SK-N-SH (cell line): Measurements from ENCODE around the gene STYXL1. TPM values are rescaled to one million over a fixed set of nuclear protein-coding genes. Genes with fewer than 3 reads are reported as not detected.
"Not testable (repeated sequence)": the region's sequence is repeated elsewhere in the genome, so short reads cannot be mapped to it uniquely, and the experiment has no call there.

Experiments used
- CTCF ChIA-PET: fragments of 300-600, 350-600 bp; formaldehyde crosslinking; extraction: SDS; loops from one replicate; lab custom pipeline; 2021; lab: Yijun Ruan, JAX
- POLR2A ChIA-PET: fragments of 350-600 bp; sonication (Branson Sonifier 250); formaldehyde crosslinking; extraction: SDS; loops from one replicate; lab custom pipeline; 2020; ENCODE audit warnings: antibody characterized with exemption, inconsistent platforms; lab: Yijun Ruan, JAX
- DNase-seq: peaks from one replicate; pipeline ENCODE4 v3.0.0; 2012
- H2AFZ ChIP-seq: fragments of 200-600 bp; sonication (generic); 2 replicates; pipeline ENCODE4 v1.8.1; 2016; ENCODE audit warnings: antibody characterized with exemption, mild to moderate bottlenecking, low read depth
- H3F3A ChIP-seq: fragments of 200-600 bp; sonication (generic); replicated peaks from 2 replicates; pipeline ENCODE3; 2016; ENCODE audit warnings: antibody characterized with exemption, mild to moderate bottlenecking; ENCODE audit not compliant: insufficient read depth
- H3K27ac ChIP-seq, 2 experiments: fragments of 200-500 bp in 1 of 2; fragments of 200-600 bp in 1 of 2; sonication (Bioruptor generic) in 1 of 2; sonication (generic), shearing (Covaris generic) in 1 of 2; 2 replicates each; pipeline versions ENCODE4 v1.5.1 to v1.6.1; 2014 to 2016; ENCODE audit warnings: low read depth in 2 of 2, inconsistent platforms in 1 of 2, low read length in 1 of 2, mild to moderate bottlenecking in 1 of 2, mixed read lengths in 1 of 2
- H3K27me3 ChIP-seq: fragments of 200-600 bp; sonication (generic), shearing (Covaris generic); 2 replicates; pipeline ENCODE4 v1.6.1; 2016; ENCODE audit warnings: mixed run types; ENCODE audit not compliant: insufficient read depth
- H3K36me3 ChIP-seq, 2 experiments: fragments of 200-500 bp in 1 of 2; fragments of 200-600 bp in 1 of 2; sonication (Bioruptor generic) in 1 of 2; sonication (generic) in 1 of 2; replicated peaks in 1 of 2; 2 replicates each; pipeline versions ENCODE3 to v1.5.1; 2014 to 2016; ENCODE audit warnings: low read length in 1 of 2, mild to moderate bottlenecking in 1 of 2; ENCODE audit not compliant: insufficient read depth in 2 of 2, control insufficient read depth in 1 of 2
- H3K4me1 ChIP-seq, 2 experiments: fragments of 200-500 bp in 1 of 2; fragments of 200-600 bp in 1 of 2; sonication (Bioruptor generic) in 1 of 2; sonication (generic), shearing (Covaris generic) in 1 of 2; 2 replicates each; pipeline versions ENCODE4 v1.5.1 to v1.6.1; 2014 to 2016; ENCODE audit warnings: low read depth in 1 of 2, low read length in 1 of 2, mixed run types in 1 of 2; ENCODE audit not compliant: insufficient read depth in 2 of 2, control insufficient read depth in 1 of 2
- H3K4me2 ChIP-seq: fragments of 200-600 bp; sonication (generic), shearing (Covaris generic); 2 replicates; pipeline ENCODE4 v1.6.1; 2017; ENCODE audit warnings: mixed run types
- H3K4me3 ChIP-seq, 2 experiments: fragments of 200-500 bp in 1 of 2; fragments of 200-600 bp in 1 of 2; sonication (Bioruptor generic) in 1 of 2; sonication (generic), shearing (Covaris generic) in 1 of 2; 2 replicates each; pipeline versions ENCODE4 v1.5.1 to v1.8.1; 2014 to 2016; ENCODE audit warnings: low read depth in 2 of 2, inconsistent platforms in 1 of 2, low read length in 1 of 2, mild to moderate bottlenecking in 1 of 2, mixed read lengths in 1 of 2, moderate library complexity in 1 of 2
- H3K79me2 ChIP-seq: fragments of 200-600 bp; sonication (generic); 2 replicates; pipeline ENCODE4 v1.8.1; 2017; ENCODE audit warnings: mild to moderate bottlenecking; ENCODE audit not compliant: insufficient read depth
- H3K9ac ChIP-seq: fragments of 200-600 bp; sonication (generic); 2 replicates; pipeline ENCODE4 v1.6.1; 2017; ENCODE audit warnings: mixed run types
- H3K9me2 ChIP-seq: fragments of 200-600 bp; sonication (generic); 2 replicates; pipeline ENCODE4 v1.6.1; 2017; ENCODE audit warnings: mixed run types
- H3K9me3 ChIP-seq: fragments of 200-600 bp; sonication (generic); 2 replicates; pipeline ENCODE4 v1.6.1; 2017; ENCODE audit warnings: mixed run types, mild to moderate bottlenecking, moderate library complexity
- H4K20me1 ChIP-seq: fragments of 200-600 bp; sonication (generic); 2 replicates; pipeline ENCODE4 v1.6.1; 2017; ENCODE audit warnings: mild to moderate bottlenecking, mixed run types; ENCODE audit not compliant: insufficient read depth
- ELF1 ChIP-seq: IDR thresholded peaks from 2 replicates; pipeline ENCODE4 v1.4.0; 2012
- GABPA ChIP-seq: IDR thresholded peaks from 2 replicates; pipeline ENCODE4 v1.4.0; 2012; ENCODE audit warnings: low read depth, mild to moderate bottlenecking
- JUND ChIP-seq: IDR thresholded peaks from 2 replicates; pipeline ENCODE4 v1.4.0; 2012
- MXI1 ChIP-seq: IDR thresholded peaks from 2 replicates; pipeline ENCODE4 v1.6.1; 2012; ENCODE audit warnings: mild to moderate bottlenecking, low read depth, low read length, improper control_type of control experiment
- NFIC ChIP-seq: IDR thresholded peaks from 2 replicates; pipeline ENCODE4 v1.4.0; 2012; ENCODE audit warnings: borderline replicate concordance
- SIN3A ChIP-seq: IDR thresholded peaks from 2 replicates; pipeline ENCODE4 v1.6.1; 2012; ENCODE audit warnings: low read depth, mild to moderate bottlenecking, low read length, moderate library complexity, borderline replicate concordance
- TEAD4 ChIP-seq: IDR thresholded peaks from 2 replicates; pipeline ENCODE4 v1.4.0; 2012; ENCODE audit warnings: mild to moderate bottlenecking, borderline replicate concordance; ENCODE audit not compliant: insufficient read depth
- USF1 ChIP-seq: IDR thresholded peaks from 2 replicates; pipeline ENCODE4 v1.4.0; 2012; ENCODE audit warnings: low read depth, borderline replicate concordance
- ZBTB33 ChIP-seq: IDR thresholded peaks from 2 replicates; pipeline ENCODE4 v1.4.0; 2012; ENCODE audit warnings: low read depth, borderline replicate concordance
- whole genome bisulfite sequencing: methylation state at CpG from one replicate; pipeline ENCODE4 v1.1.6; 2017; ENCODE audit warnings: low lambda C conversion rate; 5-methylcytosine and 5-hydroxymethylcytosine counted together
- polyA plus RNA-seq, 3 experiments: library from polyadenylated mRNA; depleted of rRNA; stranded (reverse); fragments of >200 nt; gene quantifications; 2 replicates each; pipeline ENCODE4 v1.2.3, GENCODE V29; 2012
- TF ChIP-seq, protein P1 (sequence below): IDR thresholded peaks from 2 replicates; pipeline ENCODE4 v1.4.0; 2012; ENCODE audit warnings: low read depth
- TF ChIP-seq, protein P2 (sequence below): IDR thresholded peaks from 2 replicates; pipeline ENCODE4; 2012
- TF ChIP-seq, protein P3 (sequence below): IDR thresholded peaks from 2 replicates; pipeline ENCODE4 v1.6.1; 2012; ENCODE audit warnings: mild to moderate bottlenecking, low read depth, low read length, moderate library complexity

The STYXL1 gene
- polyA plus RNA-seq, 1 of the 3 experiments (the other 2 are of a cell fraction), result 86.6 TPM

DNA sequence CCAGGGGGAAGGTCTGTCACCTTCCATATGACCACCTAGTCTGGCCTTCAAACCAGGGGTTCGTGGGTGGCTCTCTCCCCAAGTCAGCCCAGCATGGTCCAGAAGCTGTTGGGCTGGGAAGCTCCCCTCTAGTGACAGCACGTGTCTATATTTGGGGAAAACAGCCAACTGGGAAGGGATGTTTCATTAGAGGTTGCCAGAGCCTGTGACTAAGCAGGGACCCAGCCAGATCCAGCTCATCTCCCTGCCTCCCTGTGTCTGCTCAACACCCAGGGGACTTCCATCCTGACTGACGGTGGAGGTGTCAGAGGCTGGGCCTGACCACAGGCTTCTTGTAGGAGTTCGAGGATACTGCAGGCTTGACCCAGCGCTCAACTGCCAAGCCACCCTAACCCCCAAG, 10.5 kb downstream of the STYXL1 start:
- Histone ChIP-seq H2AFZ (no peak overlapping the region), H3K4me1 (peaks cover 0 to 12% of the 10 kb centered on the region in 2 experiments; a peak in 1 of 4 replicates)
- CTCF ChIA-PET, result interaction anchor here (1.2 to 7.4 kb wide), 2 partner anchors 8 to 17 kb away, joined by 4 to 36 read pairs; no protein-coding TSS in a partner anchor
- TF ChIP-seq, protein P1, sequence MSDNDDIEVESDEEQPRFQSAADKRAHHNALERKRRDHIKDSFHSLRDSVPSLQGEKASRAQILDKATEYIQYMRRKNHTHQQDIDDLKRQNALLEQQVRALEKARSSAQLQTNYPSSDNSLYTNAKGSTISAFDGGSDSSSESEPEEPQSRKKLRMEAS, result peak; percentile 56
- TF ChIP-seq JUND, result peak; percentile 15; the same call in 1 of the 2 replicates
- no peak for TF ChIP-seq ZBTB33
- TF ChIP-seq, protein P2, sequence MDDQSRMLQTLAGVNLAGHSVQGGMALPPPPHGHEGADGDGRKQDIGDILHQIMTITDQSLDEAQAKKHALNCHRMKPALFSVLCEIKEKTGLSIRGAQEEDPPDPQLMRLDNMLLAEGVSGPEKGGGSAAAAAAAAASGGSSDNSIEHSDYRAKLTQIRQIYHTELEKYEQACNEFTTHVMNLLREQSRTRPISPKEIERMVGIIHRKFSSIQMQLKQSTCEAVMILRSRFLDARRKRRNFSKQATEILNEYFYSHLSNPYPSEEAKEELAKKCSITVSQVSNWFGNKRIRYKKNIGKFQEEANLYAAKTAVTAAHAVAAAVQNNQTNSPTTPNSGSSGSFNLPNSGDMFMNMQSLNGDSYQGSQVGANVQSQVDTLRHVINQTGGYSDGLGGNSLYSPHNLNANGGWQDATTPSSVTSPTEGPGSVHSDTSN, result peak; percentile 32; the same call in 1 of the 2 replicates
- peak; percentile 32; the same call in 1 of the 2 replicates for TF ChIP-seq NFIC
- TF ChIP-seq GABPA, result no peak
- no peak for TF ChIP-seq MXI1
- no peak for TF ChIP-seq SIN3A
- TF ChIP-seq TEAD4, result no peak
- TF ChIP-seq, all 33 proteins: peak for 4
- Histone ChIP-seq H3K4me2 (no peak overlapping the region), H3K79me2 (peaks cover 6% of the 10 kb centered on the region; the same call in 1 of the 2 replicates), H3K27ac (peak overlapping the region in 1 of 2 experiments; percentile 6; a peak in 1 of 4 replicates), H3K9me2 (no peaks in the 10 kb centered on the region), H3K36me3 (no peaks in the 10 kb centered on the region), H3K9me3 (no peaks in the 10 kb centered on the region), H3K9ac (no peak overlapping the region), H4K20me1 (peaks cover 5% of the 10 kb centered on the region; the same call in 1 of the 2 replicates), H3K4me3 (no peak overlapping the region), H3F3A (no peaks in the 10 kb centered on the region), H3K27me3 (no peaks in the 10 kb centered on the region)
- POLR2A ChIA-PET, result interaction anchor here (1.1 kb wide), 1 partner anchor 11 kb away, joined by 6 read pairs; the partner anchor contains the start of genes MDH2 and STYXL1
- 74% methylated on average over 3 of the region's 5 CpGs for WGBS
- DNase-seq, result no peak

DNA sequence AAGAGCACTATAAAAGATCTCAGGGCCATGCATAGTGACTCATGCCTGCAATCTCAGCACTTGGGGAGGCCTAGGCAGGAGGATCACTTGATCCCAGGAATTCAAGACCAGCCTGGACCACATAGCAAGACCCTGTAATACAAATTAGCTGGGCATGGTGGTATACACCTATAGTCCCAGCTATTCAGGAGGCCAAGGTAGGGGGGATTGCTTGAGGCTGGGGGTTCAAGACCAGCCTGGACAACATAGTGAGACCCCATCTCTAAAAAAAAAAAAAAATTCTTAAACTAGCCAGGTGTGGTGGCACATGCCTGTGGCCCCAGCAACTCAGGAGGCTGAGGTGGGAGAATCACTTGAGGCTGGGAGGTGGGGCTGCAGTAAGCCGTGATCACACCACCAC, 15.8 kb downstream of the STYXL1 start:
- no peak overlapping the region for H3K27ac ChIP-seq
- H3K9ac ChIP-seq, result no peak overlapping the region
- POLR2A ChIA-PET, result no interaction called here
- no peak overlapping the region for H2AFZ ChIP-seq
- no peaks in the 10 kb centered on the region for H3K79me2 ChIP-seq
- H3F3A ChIP-seq, result no peaks in the 10 kb centered on the region
- DNase-seq, result no peak
- H3K36me3 ChIP-seq, result peaks cover 0 to 9% of the 10 kb centered on the region in 2 experiments
- no peaks in the 10 kb centered on the region for H4K20me1 ChIP-seq
- H3K4me3 ChIP-seq, result no peak overlapping the region
- no peak overlapping the region for H3K4me2 ChIP-seq
- no peaks in the 10 kb centered on the region for H3K9me3 ChIP-seq
- no peak for TF ChIP-seq USF1
- TF ChIP-seq, protein P3, sequence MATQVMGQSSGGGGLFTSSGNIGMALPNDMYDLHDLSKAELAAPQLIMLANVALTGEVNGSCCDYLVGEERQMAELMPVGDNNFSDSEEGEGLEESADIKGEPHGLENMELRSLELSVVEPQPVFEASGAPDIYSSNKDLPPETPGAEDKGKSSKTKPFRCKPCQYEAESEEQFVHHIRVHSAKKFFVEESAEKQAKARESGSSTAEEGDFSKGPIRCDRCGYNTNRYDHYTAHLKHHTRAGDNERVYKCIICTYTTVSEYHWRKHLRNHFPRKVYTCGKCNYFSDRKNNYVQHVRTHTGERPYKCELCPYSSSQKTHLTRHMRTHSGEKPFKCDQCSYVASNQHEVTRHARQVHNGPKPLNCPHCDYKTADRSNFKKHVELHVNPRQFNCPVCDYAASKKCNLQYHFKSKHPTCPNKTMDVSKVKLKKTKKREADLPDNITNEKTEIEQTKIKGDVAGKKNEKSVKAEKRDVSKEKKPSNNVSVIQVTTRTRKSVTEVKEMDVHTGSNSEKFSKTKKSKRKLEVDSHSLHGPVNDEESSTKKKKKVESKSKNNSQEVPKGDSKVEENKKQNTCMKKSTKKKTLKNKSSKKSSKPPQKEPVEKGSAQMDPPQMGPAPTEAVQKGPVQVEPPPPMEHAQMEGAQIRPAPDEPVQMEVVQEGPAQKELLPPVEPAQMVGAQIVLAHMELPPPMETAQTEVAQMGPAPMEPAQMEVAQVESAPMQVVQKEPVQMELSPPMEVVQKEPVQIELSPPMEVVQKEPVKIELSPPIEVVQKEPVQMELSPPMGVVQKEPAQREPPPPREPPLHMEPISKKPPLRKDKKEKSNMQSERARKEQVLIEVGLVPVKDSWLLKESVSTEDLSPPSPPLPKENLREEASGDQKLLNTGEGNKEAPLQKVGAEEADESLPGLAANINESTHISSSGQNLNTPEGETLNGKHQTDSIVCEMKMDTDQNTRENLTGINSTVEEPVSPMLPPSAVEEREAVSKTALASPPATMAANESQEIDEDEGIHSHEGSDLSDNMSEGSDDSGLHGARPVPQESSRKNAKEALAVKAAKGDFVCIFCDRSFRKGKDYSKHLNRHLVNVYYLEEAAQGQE, result no peak
- no peak for TF ChIP-seq ELF1
- no peak for TF ChIP-seq TEAD4
- CTCF ChIA-PET, result interaction anchor here (2.2 to 8.4 kb wide), 2 partner anchors 11 to 166 kb away, joined by 5 to 70 read pairs; no protein-coding TSS in a partner anchor
- 89% methylated on average over 1 of the region's 1 CpG for WGBS
- H3K4me1 ChIP-seq, result no peaks in the 10 kb centered on the region; a peak in 1 of 4 replicates
- no peaks in the 10 kb centered on the region for H3K27me3 ChIP-seq
- no peaks in the 10 kb centered on the region for H3K9me2 ChIP-seq

DNA sequence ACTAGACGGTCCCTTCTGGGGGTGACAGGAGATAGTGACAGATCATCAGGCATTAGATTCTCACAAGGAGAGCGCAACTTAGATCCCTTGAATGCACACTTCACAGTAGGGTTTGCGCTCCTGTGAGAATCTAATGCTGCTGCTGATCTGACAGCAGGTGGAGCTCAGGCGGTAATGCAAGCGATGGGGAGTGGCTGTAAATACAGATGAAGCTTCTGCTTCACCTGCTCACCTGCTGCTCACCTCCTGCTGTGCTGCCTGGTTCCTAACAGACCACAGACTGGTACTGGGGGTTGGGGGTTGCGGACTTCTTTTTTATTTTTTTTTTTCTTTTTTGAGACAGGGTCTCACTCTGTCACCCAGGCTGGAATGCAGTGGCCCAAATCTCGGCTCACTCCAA, 18.1 kb downstream of the STYXL1 start:
- H4K20me1 ChIP-seq, H3K9me3 ChIP-seq, H3K4me1 ChIP-seq, H3K27me3 ChIP-seq, H2AFZ ChIP-seq, H3K4me2 ChIP-seq, H3K9ac ChIP-seq, H3K9me2 ChIP-seq, H3K79me2 ChIP-seq, H3K27ac ChIP-seq, H3K4me3 ChIP-seq, DNase-seq, POLR2A ChIA-PET, H3F3A ChIP-seq: not testable (repeated sequence)
- CTCF ChIA-PET, result interaction anchor here (0.9 to 13.3 kb wide), 4 partner anchors 8 to 163 kb away, joined by 3 to 305 read pairs (median 37); partner anchors contain the start of gene MDH2
- peaks cover 0 to 18% of the 10 kb centered on the region in 2 experiments for H3K36me3 ChIP-seq
- 92% methylated on average over 7 of the region's 7 CpGs for WGBS
